GM21515 (cell line): ENCODE results near the gene MINDY2.
"Not testable (repeated sequence)": the region's sequence is repeated elsewhere in the genome, so short reads cannot be mapped to it uniquely, and the experiment has no call there.

ENCODE experiments used
- ATAC-seq: cut with Tn5 transposase; IDR thresholded peaks from one replicate; pipeline ENCODE4 v1.9.1; 2021; ENCODE audit not compliant: unreplicated experiment

MINDY2 gene

GRCh38 chr15:58880320-58880719, 109.2 kb downstream of the MINDY2 start:
- no peak for ATAC-seq

DNA sequence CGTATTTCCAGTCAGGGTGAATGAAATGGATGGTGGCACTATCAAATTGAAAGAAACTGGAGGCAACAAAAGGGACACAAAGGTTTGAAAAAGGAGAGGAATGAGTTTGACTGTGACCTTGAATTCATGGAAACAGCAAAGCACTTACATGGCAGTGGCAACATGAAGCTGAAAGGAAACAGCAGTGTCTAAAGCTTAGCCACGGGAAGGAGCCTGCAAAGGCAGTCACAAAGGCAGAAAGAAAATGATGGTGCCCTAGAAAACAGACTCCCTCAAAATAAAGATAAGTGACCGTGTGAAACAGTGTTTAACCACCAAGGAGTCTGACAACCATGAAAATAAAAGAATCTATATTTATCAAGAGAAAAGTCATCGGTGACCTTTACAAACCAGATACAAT, 111.1 kb downstream of the MINDY2 start:
- no peak for ATAC-seq

GRCh38 chr15:58883926-58884325, 112.8 kb downstream of the MINDY2 start:
- ATAC-seq = not testable (repeated sequence)

- ATAC-seq = no peak
These were observed 115.8 kb downstream of the MINDY2 start for GRCh38 chr15:58886921-58887320.

DNA sequence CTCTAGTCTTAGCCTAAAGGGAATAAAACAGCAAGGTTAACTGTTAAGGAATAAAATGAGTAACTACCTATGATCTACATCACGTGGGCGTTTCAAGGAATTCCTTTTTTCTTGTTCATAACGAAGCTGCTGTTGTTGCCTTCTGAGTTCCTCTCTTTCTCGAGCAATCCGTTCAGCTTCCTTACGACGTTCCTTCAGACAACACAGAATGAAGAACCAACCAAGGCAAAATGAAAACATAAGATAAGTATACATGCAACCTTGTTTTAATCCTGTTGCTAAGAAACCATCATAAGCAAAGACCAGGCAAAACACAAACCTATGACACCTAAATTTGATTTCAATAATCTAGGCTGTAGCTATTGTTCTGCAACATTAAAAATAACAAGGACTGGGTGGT, 118.3 kb downstream of the MINDY2 start:
- no peak for ATAC-seq

GRCh38 chr15:58898150-58898680, 127.1 kb downstream of the MINDY2 start:
- ATAC-seq = no peak

GRCh38 chr15:58900631-58901030, 129.5 kb downstream of the MINDY2 start:
- no peak for ATAC-seq

DNA sequence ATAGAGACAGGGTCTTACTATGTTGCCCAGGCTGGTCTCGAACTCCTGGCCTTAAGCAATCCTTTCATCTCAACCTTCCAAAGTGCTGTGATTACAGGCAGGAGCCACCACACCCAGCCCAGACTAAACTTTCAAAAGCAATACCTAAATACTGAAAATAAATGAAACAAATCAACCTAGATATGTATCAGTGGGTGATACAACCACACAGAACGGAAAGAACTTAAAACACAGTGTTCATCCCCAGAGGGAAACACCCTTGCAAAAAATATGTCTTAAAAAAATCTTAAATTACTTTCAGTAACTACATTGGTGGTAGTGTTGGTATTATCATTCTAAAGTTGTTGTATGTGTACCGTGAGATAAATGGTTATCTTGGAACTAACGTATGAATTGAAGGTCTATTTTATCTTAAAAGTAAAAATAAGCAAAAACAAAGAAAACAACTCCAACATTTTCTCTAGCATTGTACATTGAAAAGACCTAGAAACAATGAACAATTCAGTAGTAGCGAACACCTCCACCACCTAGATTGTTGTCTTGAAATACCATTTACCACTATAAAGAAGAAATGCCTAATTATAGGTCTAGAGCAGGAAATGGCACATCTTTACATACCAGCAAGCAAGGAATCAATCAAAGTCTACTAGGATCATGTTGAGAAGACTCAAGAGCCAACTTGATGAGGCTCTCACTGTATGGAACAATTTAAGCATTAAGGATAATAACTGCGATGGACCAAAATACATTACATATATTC, 137.6 kb downstream of the MINDY2 start:
- ATAC-seq = no peak

GRCh38 chr15:58909616-58910015, 138.5 kb downstream of the MINDY2 start:
- ATAC-seq = no peak

GRCh38 chr15:58910456-58910855, 139.4 kb downstream of the MINDY2 start:
- no peak for ATAC-seq
